Astrocyte (in vitro differentiated cells and primary cell): ENCODE data around the gene CDH22. TPM values are rescaled to one million over a fixed set of nuclear protein-coding genes. Genes with fewer than 3 reads are reported as not detected.

Experiments
- DNase-seq: peaks from one replicate; pipeline ENCODE4 v3.0.0-alpha.2; 2010; ENCODE audit warnings: low read depth
- FAIRE-seq: peaks from 2 replicates; lab custom pipeline; 2011; peaks lifted over from hg19 to GRCh38; lab: Jason Lieb, UNC
- H2AFZ ChIP-seq: 2 replicates; pipeline ENCODE4 v1.6.0; 2012; ENCODE audit warnings: low read depth, low read length, inconsistent platforms
- H3K27ac ChIP-seq: 2 replicates; pipeline ENCODE4 v1.5.1; 2011; ENCODE audit warnings: low read depth, low read length, inconsistent platforms
- H3K27me3 ChIP-seq: 2 replicates; pipeline ENCODE4 v1.6.0; 2011; ENCODE audit warnings: low read length, inconsistent platforms; ENCODE audit not compliant: insufficient read depth
- H3K36me3 ChIP-seq: 2 replicates; pipeline ENCODE4 v1.5.1; 2011; ENCODE audit warnings: low read length, inconsistent platforms; ENCODE audit not compliant: insufficient read depth
- H3K4me1 ChIP-seq: 2 replicates; pipeline ENCODE4 v1.5.1; 2011; ENCODE audit warnings: low read length, inconsistent platforms; ENCODE audit not compliant: insufficient read depth
- H3K4me2 ChIP-seq: 2 replicates; pipeline ENCODE4 v1.6.0; 2012; ENCODE audit warnings: low read length, inconsistent platforms
- H3K4me3 ChIP-seq: 2 replicates; pipeline ENCODE4 v1.5.1; 2011; ENCODE audit warnings: low read depth, mild to moderate bottlenecking, low read length, inconsistent platforms; ENCODE audit not compliant: insufficient read depth
- H3K79me2 ChIP-seq: 2 replicates; pipeline ENCODE4 v1.6.0; 2012; ENCODE audit warnings: mild to moderate bottlenecking, low read length, inconsistent platforms; ENCODE audit not compliant: insufficient read depth
- H3K9ac ChIP-seq: 2 replicates; pipeline ENCODE4 v1.6.0; 2012; ENCODE audit warnings: mild to moderate bottlenecking, low read length, inconsistent platforms
- H3K9me3 ChIP-seq: 2 replicates; pipeline ENCODE4 v1.5.1; 2012; ENCODE audit warnings: low read depth, mild to moderate bottlenecking, low read length, inconsistent platforms; ENCODE audit not compliant: insufficient read depth
- H4K20me1 ChIP-seq: 2 replicates; pipeline ENCODE4 v1.6.0; 2012; ENCODE audit warnings: low read length, inconsistent platforms; ENCODE audit not compliant: insufficient read depth
- H3K27ac Mint-ChIP-seq: one replicate; pipeline ENCODE4 v1.8.0; 2021; ENCODE audit warnings: mild to moderate bottlenecking, mixed read lengths; ENCODE audit not compliant: unreplicated experiment
- H3K27me3 Mint-ChIP-seq: one replicate; pipeline ENCODE4 v1.8.0; 2021; ENCODE audit warnings: low read depth, mixed read lengths; ENCODE audit not compliant: unreplicated experiment
- H3K36me3 Mint-ChIP-seq: one replicate; pipeline ENCODE4 v1.8.0; 2021; ENCODE audit warnings: low read depth, mixed read lengths; ENCODE audit not compliant: unreplicated experiment
- H3K4me1 Mint-ChIP-seq: one replicate; pipeline ENCODE4 v1.8.0; 2021; ENCODE audit warnings: low read depth, mixed read lengths; ENCODE audit not compliant: unreplicated experiment
- H3K4me3 Mint-ChIP-seq: one replicate; pipeline ENCODE4 v1.8.0; 2021; ENCODE audit warnings: mild to moderate bottlenecking, moderate library complexity, mixed read lengths; ENCODE audit not compliant: unreplicated experiment
- H3K9me3 Mint-ChIP-seq: one replicate; pipeline ENCODE4 v1.8.0; 2021; ENCODE audit warnings: mild to moderate bottlenecking, mixed read lengths; ENCODE audit not compliant: unreplicated experiment
- CTCF ChIP-seq: IDR thresholded peaks from 2 replicates; pipeline ENCODE4 v1.5.1; 2011; ENCODE audit warnings: low read depth, mild to moderate bottlenecking, inconsistent platforms, low read length, moderate library complexity; ENCODE audit not compliant: insufficient read depth
- EZH2 ChIP-seq: IDR thresholded peaks from 2 replicates; pipeline ENCODE4 v1.6.1; 2012; ENCODE audit warnings: mild to moderate bottlenecking, low read length, inconsistent platforms; ENCODE audit not compliant: insufficient read depth
- total RNA-seq: library from RNA; stranded (reverse); gene quantifications from 2 replicates; pipeline ENCODE4 v1.2.1, GENCODE V29; 2021

The CDH22 gene
- total RNA-seq, 1 donor from 2014 or later: not detected

DNA sequence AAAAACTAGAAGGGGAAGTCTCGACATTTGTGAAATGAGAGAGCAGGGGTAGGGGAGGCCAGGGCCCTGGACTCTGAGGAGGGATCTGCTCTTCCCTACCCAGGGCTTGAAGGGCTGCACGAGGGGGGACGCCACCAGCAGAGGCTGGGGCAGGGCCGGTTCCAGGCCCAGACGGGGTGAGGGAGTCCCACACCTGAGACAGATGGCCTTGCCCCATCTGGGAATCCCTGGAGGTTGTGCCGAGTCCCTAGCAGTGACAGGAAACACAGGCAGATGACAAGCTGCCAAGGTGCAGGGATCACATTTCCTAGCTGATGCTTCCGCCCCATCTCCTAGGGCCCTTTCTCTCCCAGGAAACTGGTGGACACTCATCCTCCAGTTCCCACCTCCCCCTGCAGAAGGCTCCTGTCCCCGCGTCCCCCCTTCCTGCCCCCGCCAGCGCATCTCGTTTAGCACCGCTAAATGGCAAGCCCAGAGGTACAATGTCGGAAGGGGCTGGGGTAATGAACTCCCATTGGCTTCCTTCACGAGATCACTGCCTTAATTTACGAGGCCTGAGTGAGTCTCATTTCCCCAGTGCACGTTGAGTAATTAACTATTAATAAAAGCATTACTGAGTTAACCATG, 35.2 kb upstream of the CDH22 start:
- Histone ChIP-seq H3K79me2 (no peaks in the 10 kb centered on the region), H3K4me2 (no peak overlapping the region), H3K27ac (no peak overlapping the region), H3K27me3 (peaks cover 49% of the 10 kb centered on the region), H3K4me3 (no peak overlapping the region), H3K4me1 (no peaks in the 10 kb centered on the region), H3K9ac (no peak overlapping the region), H4K20me1 (no peaks in the 10 kb centered on the region), H2AFZ (no peak overlapping the region), H3K36me3 (no peaks in the 10 kb centered on the region), H3K9me3 (no peaks in the 10 kb centered on the region)
- TF ChIP-seq CTCF: no peak
- no peak for TF ChIP-seq EZH2
- peaks cover 3% of the 10 kb centered on the region for H3K9me3 Mint-ChIP-seq
- FAIRE-seq: no peak
- H3K36me3 Mint-ChIP-seq: peaks cover 6% of the 10 kb centered on the region
- DNase-seq: no peak
- no peak overlapping the region for H3K27ac Mint-ChIP-seq
- H3K27me3 Mint-ChIP-seq: peaks cover 41% of the 10 kb centered on the region
- peaks cover 1% of the 10 kb centered on the region for H3K4me1 Mint-ChIP-seq
- H3K4me3 Mint-ChIP-seq: no peak overlapping the region

DNA sequence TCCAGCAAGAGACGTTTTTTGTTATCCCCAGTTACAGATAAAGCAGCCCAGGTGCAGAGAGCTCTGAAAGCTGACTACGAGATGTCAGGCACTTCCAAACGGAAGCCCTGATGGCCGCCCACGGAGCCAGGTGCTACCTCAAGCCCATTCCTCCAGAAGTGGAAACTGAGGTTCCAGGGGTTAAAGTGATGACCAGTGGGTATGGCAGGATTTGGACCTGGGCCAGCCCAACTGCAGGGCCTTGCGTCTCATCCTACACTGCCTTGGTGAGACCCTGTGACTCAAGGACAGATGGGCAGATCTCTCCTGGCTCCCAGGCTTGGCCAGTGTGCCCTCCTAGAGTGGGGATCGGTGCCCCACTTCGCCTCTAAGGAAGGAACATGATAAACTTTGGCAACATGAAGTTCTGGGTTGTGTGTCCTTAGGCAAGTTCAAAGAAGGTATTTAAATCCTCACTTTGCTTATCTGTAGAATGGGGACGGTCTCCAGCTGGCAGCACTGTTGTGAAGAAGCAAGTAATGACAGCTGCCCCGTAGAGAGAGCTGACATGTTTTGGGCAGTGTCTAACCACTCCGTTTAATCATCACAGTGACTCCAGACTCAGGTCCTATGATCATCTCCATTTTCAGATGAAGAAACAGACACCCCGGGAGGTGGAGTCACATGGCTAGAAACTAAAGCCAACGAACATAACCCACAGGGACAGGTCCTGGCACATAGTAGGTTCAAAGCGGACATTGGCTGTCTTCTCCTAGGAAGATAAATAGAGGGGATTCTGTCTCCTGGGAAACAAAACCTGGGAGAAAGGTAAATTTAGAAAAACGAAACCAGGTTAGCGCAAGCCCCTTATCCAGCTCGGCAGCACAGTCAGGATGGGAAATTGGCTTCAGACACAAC, 34.4 kb upstream of the CDH22 start:
- Histone ChIP-seq H3K36me3 (no peaks in the 10 kb centered on the region), H3K4me3 (no peak overlapping the region), H3K4me1 (no peaks in the 10 kb centered on the region), H3K27ac (no peak overlapping the region), H3K4me2 (no peak overlapping the region), H3K9me3 (no peaks in the 10 kb centered on the region), H3K27me3 (peaks cover 54% of the 10 kb centered on the region), H4K20me1 (no peaks in the 10 kb centered on the region), H3K79me2 (no peaks in the 10 kb centered on the region), H2AFZ (no peak overlapping the region), H3K9ac (no peak overlapping the region)
- Mint-ChIP-seq H3K27me3 (peaks cover 44% of the 10 kb centered on the region), H3K4me1 (no peaks in the 10 kb centered on the region), H3K36me3 (peaks cover 6% of the 10 kb centered on the region), H3K9me3 (peaks cover 3% of the 10 kb centered on the region), H3K27ac (no peak overlapping the region), H3K4me3 (no peak overlapping the region)
- FAIRE-seq (no peak), DNase-seq (no peak)
- TF ChIP-seq CTCF (no peak), EZH2 (no peak)

GRCh38 chr20:46342010-46342378, 33.7 kb upstream of the CDH22 start:
- no peak for FAIRE-seq
- H3K27ac ChIP-seq: no peak overlapping the region

More at GRCh38 chr20:46342010-46342378, 33.7 kb upstream of the CDH22 start:
- DNase-seq: no peak
- H3K27ac Mint-ChIP-seq: no peak overlapping the region
- Histone ChIP-seq H3K4me1 (no peaks in the 10 kb centered on the region), H4K20me1 (no peaks in the 10 kb centered on the region), H3K9me3 (no peaks in the 10 kb centered on the region), H3K36me3 (no peaks in the 10 kb centered on the region), H3K27me3 (peaks cover 60% of the 10 kb centered on the region), H2AFZ (no peak overlapping the region), H3K9ac (no peak overlapping the region), H3K4me2 (no peak overlapping the region), H3K79me2 (no peaks in the 10 kb centered on the region), H3K4me3 (no peak overlapping the region)
- H3K36me3 Mint-ChIP-seq: peaks cover 2% of the 10 kb centered on the region
- H3K27me3 Mint-ChIP-seq: peaks cover 47% of the 10 kb centered on the region
- no peak overlapping the region for H3K4me3 Mint-ChIP-seq
- no peak for TF ChIP-seq CTCF
- peak; percentile 25 for TF ChIP-seq EZH2
- peaks cover 3% of the 10 kb centered on the region for H3K9me3 Mint-ChIP-seq
- no peaks in the 10 kb centered on the region for H3K4me1 Mint-ChIP-seq
